GM12872 (cell line): ENCODE results near the gene SPTLC2.

Experiments
- TF ChIP-seq, protein P1 (sequence below): IDR thresholded peaks from 3 replicates; pipeline ENCODE4 v1.5.1; 2011; ENCODE audit warnings: low read depth, mild to moderate bottlenecking, low read length, moderate library complexity; ENCODE audit not compliant: insufficient read depth

The SPTLC2 gene

DNA sequence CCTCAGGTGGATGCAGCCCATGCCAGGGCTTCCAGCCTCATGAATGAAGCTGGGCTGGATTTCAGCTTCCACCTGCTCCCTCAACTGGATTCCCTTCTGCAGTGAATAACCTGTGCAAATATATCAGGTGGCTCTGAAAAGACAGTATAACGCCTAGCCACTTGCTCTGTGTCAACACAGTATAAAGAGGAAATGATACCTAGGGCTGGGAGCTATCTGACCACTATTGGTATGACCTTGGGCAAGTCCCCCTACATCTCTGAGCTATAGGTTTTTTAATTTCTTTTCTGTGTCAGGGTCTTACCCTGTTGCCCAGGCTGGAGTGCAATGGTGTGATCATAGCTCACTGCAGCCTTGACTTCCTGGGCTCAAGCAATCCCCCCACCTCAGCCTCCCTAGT lies 137.6 kb downstream of the SPTLC2 start:
- TF ChIP-seq, protein P1, sequence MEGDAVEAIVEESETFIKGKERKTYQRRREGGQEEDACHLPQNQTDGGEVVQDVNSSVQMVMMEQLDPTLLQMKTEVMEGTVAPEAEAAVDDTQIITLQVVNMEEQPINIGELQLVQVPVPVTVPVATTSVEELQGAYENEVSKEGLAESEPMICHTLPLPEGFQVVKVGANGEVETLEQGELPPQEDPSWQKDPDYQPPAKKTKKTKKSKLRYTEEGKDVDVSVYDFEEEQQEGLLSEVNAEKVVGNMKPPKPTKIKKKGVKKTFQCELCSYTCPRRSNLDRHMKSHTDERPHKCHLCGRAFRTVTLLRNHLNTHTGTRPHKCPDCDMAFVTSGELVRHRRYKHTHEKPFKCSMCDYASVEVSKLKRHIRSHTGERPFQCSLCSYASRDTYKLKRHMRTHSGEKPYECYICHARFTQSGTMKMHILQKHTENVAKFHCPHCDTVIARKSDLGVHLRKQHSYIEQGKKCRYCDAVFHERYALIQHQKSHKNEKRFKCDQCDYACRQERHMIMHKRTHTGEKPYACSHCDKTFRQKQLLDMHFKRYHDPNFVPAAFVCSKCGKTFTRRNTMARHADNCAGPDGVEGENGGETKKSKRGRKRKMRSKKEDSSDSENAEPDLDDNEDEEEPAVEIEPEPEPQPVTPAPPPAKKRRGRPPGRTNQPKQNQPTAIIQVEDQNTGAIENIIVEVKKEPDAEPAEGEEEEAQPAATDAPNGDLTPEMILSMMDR = no peak

DNA sequence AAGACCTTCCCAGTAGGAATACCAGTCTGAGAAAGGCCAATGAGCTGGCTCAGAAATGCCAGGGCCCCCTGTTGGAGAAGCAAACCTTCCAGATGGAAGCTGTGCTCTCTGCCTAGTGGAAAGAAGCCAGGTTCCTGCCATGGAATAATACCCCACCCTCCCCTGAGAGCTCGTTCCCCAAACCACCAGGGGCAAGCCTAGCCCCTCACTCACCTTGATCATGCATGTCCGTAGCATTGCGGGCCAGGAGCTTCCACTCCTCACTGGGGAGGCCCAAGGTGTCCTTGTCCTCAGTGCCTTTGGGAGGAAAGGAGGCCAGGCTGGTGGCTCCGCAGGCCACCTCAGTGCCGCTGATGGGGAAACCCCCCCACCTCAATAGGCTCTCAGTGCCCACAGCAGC lies 138.4 kb downstream of the SPTLC2 start:
- TF ChIP-seq, protein P1 = no peak

DNA sequence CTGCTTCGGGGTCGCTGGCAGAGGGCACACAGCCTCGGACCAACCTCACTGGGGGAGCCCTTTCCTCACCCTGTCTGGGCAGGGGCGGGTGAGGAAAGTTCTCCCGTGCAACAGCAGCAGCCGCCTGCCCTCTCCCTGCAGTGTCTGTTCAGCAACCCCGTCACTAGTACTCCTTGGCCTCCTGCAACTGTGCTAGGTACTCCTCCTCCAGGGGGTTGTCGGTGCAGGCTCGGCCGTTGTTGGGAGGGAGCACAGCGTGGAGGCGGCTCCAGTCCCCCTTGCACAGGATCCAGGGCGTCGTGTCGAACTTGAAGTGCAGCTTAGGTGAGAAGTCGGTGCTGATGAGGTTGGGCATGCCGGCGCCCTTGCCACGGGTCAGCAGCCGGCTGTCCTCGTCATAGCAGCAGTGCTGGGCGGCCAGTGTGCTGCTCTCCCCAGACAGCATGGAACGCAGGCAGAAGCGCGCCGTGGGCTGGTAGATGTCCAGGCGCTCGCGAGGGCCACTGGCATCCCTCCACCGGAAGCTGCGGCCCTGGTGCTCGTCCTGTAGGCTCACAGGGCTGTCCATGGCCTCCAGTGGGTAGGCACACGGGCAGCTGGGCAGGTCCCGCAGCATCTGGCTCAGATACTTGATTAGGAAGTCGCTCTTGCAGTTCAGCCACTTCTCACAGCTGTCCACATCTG lies 140.9 kb downstream of the SPTLC2 start:
- TF ChIP-seq, protein P1 = no peak

DNA sequence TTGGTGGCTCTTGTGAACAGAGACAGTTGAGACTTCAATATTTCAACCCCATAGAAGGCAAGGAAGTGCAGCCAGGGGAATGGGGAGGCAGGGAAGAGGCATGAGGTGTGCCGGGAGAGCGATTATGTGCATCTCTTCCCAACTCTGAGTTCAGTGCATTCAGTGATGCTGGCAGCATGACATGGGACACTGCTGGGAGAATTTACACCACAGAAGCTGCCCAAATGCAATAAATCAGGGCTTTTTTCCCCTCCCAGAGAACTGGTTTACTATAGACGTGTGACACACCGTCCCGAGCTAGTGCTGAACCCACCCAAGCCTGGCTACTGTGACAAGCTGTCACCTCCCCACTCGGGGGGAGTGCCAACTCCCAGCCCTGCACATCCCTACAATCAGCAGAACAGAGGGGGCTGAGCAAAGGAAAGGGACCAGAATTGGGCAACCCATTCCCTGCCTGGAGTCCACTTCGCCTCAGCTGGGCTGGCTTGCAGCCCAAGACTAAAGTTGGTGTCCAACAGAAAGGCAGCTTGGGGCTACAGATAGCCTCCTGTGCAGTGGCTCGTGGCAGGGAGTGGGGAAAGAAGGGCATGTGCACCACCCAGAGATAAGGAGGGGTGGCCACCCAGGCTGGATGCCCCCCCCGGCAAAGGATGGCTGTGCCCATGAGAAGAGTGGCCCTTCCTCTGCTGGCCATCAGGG lies 141.8 kb downstream of the SPTLC2 start:
- TF ChIP-seq, protein P1 = no peak

DNA sequence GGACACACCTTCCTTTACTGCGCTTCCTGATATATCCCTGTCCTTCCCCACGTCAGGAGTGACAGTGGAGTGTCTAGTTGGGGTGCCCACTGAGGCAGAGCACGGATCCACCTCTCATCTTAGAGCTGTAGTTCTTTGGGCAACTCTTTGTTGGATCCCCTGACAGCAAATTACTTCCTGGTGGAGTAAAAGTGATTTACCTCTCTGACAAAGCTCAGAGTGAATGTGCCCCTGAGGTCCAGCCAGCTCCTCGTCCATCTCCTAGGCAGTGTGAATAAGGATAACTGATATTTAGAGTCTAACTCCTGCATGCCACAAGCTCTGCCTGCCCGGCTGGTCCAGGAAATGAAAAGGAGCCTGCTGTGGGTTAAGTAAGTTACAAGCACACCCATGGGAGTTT lies 142.5 kb downstream of the SPTLC2 start:
- TF ChIP-seq, protein P1 = no peak

DNA sequence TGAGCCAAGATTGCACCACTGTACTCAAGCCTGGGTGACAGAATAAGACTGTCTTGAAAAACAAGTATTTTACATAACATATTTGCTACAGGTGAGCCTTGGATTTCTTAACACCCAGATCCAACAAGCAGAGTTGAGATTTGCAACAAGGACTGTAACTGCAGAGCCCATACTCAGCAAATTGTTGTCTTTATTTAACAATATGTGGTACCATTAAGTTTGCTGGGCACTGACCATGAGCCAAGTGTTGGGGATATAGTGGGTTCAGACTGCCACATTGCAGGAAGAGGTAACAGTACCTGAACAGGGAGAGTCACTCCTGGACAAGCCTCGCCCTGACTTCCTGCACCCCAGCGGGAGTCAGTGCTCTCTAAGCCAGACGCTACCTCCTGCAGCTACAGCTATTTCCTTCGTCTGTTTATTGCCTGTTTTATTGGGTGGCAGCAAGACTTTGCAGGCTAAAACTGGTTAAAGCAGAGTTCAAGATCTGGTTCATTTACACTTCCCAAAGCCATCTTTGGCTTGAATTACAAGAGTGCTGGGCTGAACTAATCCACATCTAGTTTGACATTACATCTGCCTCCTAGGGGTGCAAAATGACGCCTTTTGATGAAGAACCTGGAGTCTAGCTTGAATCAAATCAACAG lies 146.1 kb downstream of the SPTLC2 start:
- TF ChIP-seq, protein P1 = no peak

DNA sequence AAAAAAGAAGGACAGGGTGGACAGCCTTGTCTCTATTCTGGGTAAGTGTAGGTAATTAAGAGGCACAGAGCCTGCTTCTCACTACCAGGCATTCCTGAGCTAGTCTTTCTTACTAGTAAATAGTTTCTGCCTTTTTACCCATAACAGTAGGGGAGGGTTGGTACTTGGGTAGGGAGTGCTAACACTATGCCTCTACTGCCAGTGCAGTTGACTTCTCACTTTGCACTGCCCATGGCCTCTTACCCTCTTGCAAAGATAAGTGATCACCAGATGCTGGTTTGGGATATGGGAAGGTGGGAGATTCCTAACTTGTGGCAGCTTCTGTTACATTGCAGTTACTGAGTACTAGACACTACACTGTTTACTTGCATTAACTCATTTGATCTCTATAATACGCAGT lies 146.9 kb downstream of the SPTLC2 start:
- TF ChIP-seq, protein P1 = no peak
